ENCODE measurements around the gene ARL6IP6. TPM values are rescaled to one million over a fixed set of nuclear protein-coding genes. Genes with fewer than 3 reads are reported as not detected.
A peak's percentile ranks its signal among the peaks of the same experiment; 100 is the strongest.

Gene ARL6IP6
- total and polyA plus RNA-seq, 10 of the 15 experiments (the other 5 are each of a cell fraction or from before 2014, with no cell fraction given) = 15.8 to 87.3 (median 28.4) TPM

GRCh38 chr2:152715854-152716428 is 2.5 kb upstream of the ARL6IP6 start:
- peak overlapping the region; percentile 77 for H3K4me2 ChIP-seq (ENCODE audit: control insufficient read depth, insufficient read depth)
- peak overlapping the region; percentile 98 for H3K9ac ChIP-seq (ENCODE audit: control insufficient read depth, insufficient read depth, low read length)
- peaks cover 79% of the 10 kb centered on the region for H3K79me2 ChIP-seq (ENCODE audit: control insufficient read depth, insufficient read depth, low read length)
- peak overlapping the region; percentile 81 for H3K4me3 ChIP-seq
- DNase-seq (ENCODE audit: low read depth, low spot score) (no peak), FAIRE-seq (no peak), ATAC-seq (no peak)
- peak overlapping the region; percentile 95; the same call in 1 of the 2 replicates for H3K27ac ChIP-seq (ENCODE audit: control insufficient read depth, insufficient read depth)
- SMC1A ChIA-PET (ENCODE audit: uncharacterized antibody, unreplicated experiment) = interaction anchor here (0.7 to 3.4 kb wide), 9 partner anchors 11 to 549 kb away, joined by 3 to 22 read pairs (median 3); no protein-coding TSS in a partner anchor
- no peaks in the 10 kb centered on the region for H3K9me3 ChIP-seq (replicated peaks; ENCODE audit: control insufficient read depth, insufficient read depth, low read length)
- no peak overlapping the region for H2AFZ ChIP-seq (ENCODE audit: control insufficient read depth, low read depth, low read length)
- CTCF ChIA-PET = interaction anchor here (0.6 to 5.7 kb wide), 16 partner anchors 10 to 1786 kb away, joined by 3 to 58 read pairs (median 4); no protein-coding TSS in a partner anchor
- H4K20me1 ChIP-seq (ENCODE audit: control insufficient read depth, insufficient read depth) = no peaks in the 10 kb centered on the region
- no TSS peak for BruUV-seq (replicated peaks)
- H3K4me1 ChIP-seq (ENCODE audit: control insufficient read depth, insufficient read depth, low read length) = no peaks in the 10 kb centered on the region
- no peaks in the 10 kb centered on the region for H3K27me3 ChIP-seq (replicated peaks in 1 of 2; ENCODE audit: control insufficient read depth in 2 of 2, insufficient read depth in 2 of 2, low read length in 1 of 2)
- TF ChIP-seq MXI1 (IDR thresholded peaks at IDR 0.05; ENCODE audit: low read depth, low read length) = peak; percentile 33; the same call in 1 of the 2 replicates
- TF ChIP-seq HDAC2 (IDR thresholded peaks at IDR 0.05) = no peak
- TF ChIP-seq RUNX3 (IDR thresholded peaks at IDR 0.05; ENCODE audit: low read length) = peak; percentile 21; the same call in 1 of the 2 replicates
- TF ChIP-seq SMARCA5 (IDR thresholded peaks at IDR 0.05) = no peak
- TF ChIP-seq, protein P1, sequence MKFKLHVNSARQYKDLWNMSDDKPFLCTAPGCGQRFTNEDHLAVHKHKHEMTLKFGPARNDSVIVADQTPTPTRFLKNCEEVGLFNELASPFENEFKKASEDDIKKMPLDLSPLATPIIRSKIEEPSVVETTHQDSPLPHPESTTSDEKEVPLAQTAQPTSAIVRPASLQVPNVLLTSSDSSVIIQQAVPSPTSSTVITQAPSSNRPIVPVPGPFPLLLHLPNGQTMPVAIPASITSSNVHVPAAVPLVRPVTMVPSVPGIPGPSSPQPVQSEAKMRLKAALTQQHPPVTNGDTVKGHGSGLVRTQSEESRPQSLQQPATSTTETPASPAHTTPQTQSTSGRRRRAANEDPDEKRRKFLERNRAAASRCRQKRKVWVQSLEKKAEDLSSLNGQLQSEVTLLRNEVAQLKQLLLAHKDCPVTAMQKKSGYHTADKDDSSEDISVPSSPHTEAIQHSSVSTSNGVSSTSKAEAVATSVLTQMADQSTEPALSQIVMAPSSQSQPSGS (IDR thresholded peaks at IDR 0.05; ENCODE audit: low read length) = 0 out of 2 replicates have a peak, but pooled peaks have one; percentile 9
- peak; percentile 9 to 22; a peak in 1 of 4 replicates for TF ChIP-seq IKZF2 (IDR thresholded peaks at IDR 0.05)
- TF ChIP-seq, protein P2, sequence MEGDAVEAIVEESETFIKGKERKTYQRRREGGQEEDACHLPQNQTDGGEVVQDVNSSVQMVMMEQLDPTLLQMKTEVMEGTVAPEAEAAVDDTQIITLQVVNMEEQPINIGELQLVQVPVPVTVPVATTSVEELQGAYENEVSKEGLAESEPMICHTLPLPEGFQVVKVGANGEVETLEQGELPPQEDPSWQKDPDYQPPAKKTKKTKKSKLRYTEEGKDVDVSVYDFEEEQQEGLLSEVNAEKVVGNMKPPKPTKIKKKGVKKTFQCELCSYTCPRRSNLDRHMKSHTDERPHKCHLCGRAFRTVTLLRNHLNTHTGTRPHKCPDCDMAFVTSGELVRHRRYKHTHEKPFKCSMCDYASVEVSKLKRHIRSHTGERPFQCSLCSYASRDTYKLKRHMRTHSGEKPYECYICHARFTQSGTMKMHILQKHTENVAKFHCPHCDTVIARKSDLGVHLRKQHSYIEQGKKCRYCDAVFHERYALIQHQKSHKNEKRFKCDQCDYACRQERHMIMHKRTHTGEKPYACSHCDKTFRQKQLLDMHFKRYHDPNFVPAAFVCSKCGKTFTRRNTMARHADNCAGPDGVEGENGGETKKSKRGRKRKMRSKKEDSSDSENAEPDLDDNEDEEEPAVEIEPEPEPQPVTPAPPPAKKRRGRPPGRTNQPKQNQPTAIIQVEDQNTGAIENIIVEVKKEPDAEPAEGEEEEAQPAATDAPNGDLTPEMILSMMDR (IDR thresholded peaks at IDR 0.05 in 2 of 3, conservative IDR thresholded peaks at IDR 0.05 in 1 of 3; ENCODE audit: control insufficient read depth in 2 of 3, extremely low read depth in 1 of 3, insufficient read depth in 1 of 3, low read depth in 3 of 3, low read length in 3 of 3) = peak; percentile 46 to 79 (median 73)
- in situ Hi-C loops (cut with MboI) (loop anchor here (25.0 kb wide), 1 partner anchor 1429 kb away; the partner anchor contains the start of gene NMI), intact Hi-C loops (cut with micrococcal nuclease; ENCODE audit: unreplicated experiment) (loop anchor here (5.0 to 10.0 kb wide), 2 partner anchors 539 to 1431 kb away; partner anchors contain the start of genes NMI and STAM2)
- peaks cover 0 to 20% of the 10 kb centered on the region in 2 experiments; a peak in 2 of 4 replicates for H3K36me3 ChIP-seq (ENCODE audit: control insufficient read depth in 2 of 2, insufficient read depth in 2 of 2, low read length in 1 of 2)
- 7% methylated on average over 8 of the region's 8 CpGs for WGBS (ENCODE audit: insufficient coverage, insufficient replicate concordance, low lambda C conversion rate, missing lambda C conversion rate)
- RAD21 ChIA-PET (ENCODE audit: unreplicated experiment) = interaction anchor here (1.0 to 2.0 kb wide), 7 partner anchors 8 to 540 kb away, joined by 3 to 7 read pairs (median 3); no protein-coding TSS in a partner anchor
- POLR2A ChIA-PET = interaction anchor here (0.6 to 2.9 kb wide), 4 partner anchors 11 to 49 kb away, joined by 3 to 20 read pairs (median 8); no protein-coding TSS in a partner anchor
